CD4-positive, alpha-beta T cell (primary cell): Measurements from ENCODE around the gene PTPRN2. TPM values are rescaled to one million over a fixed set of nuclear protein-coding genes. Genes with fewer than 3 reads are reported as not detected.

Experiments used
- ATAC-seq: fragments of 200-7000 bp; cut with Tn5 transposase; one replicate; pipeline ENCODE4 v1.10.0; 2022; ENCODE audit warnings: mild to moderate bottlenecking; ENCODE audit not compliant: poor library complexity
- CTCF ChIA-PET: fragments of 350-600 bp; sonication (Branson Sonifier 250); formaldehyde crosslinking; loops from one replicate; lab custom pipeline; 2021; ENCODE audit warnings: antibody characterized with exemption, inconsistent platforms; lab: Charles Lee
- POLR2A ChIA-PET: fragments of 350-600 bp; sonication (Branson Sonifier 250); formaldehyde crosslinking; loops from one replicate; lab custom pipeline; 2021; ENCODE audit warnings: antibody characterized with exemption, inconsistent platforms; lab: Charles Lee
- DNase-seq, 14 experiments: peaks; one replicate each; pipeline ENCODE4 v3.0.0-alpha.2; 2013 to 2020; ENCODE audit warnings: mixed read lengths in 2 of 14
- H3K27ac ChIP-seq, 2 donors: one replicate each; pipeline versions ENCODE4 v1.5.1 to v1.7.0; 2013; ENCODE audit warnings: low read length in 2 of 2, low read depth in 1 of 2, mild to moderate bottlenecking in 1 of 2
- H3K27me3 ChIP-seq, 2 experiments: 1 replicate in 1 of 2; 2 replicates in 1 of 2; pipeline versions ENCODE4 v1.6.1 to v1.7.0; 2013; ENCODE audit warnings: low read length in 2 of 2, control low read depth in 1 of 2, mild to moderate bottlenecking in 1 of 2, moderate library complexity in 1 of 2; ENCODE audit not compliant: insufficient read depth in 2 of 2, control insufficient read depth in 1 of 2
- H3K36me3 ChIP-seq: one replicate; pipeline ENCODE4 v1.6.1; 2013; ENCODE audit warnings: low read length, control low read depth; ENCODE audit not compliant: insufficient read depth
- H3K4me1 ChIP-seq: one replicate; pipeline ENCODE4 v1.6.1; 2013; ENCODE audit warnings: low read length, control low read depth; ENCODE audit not compliant: insufficient read depth
- H3K4me3 ChIP-seq: one replicate; pipeline ENCODE4 v1.5.1; 2013; ENCODE audit warnings: mild to moderate bottlenecking, low read length, moderate library complexity
- H3K9me3 ChIP-seq, 2 experiments: 1 replicate in 1 of 2; 2 replicates in 1 of 2; pipeline versions ENCODE4 v1.6.1 to v1.7.0; 2013; ENCODE audit warnings: low read length in 2 of 2, mild to moderate bottlenecking in 2 of 2, control low read depth in 1 of 2, moderate library complexity in 1 of 2; ENCODE audit not compliant: control insufficient read depth in 1 of 2, insufficient read depth in 1 of 2
- H3K27ac Mint-ChIP-seq: one replicate; pipeline ENCODE4 v1.8.0; 2020; ENCODE audit warnings: mixed read lengths
- H3K27me3 Mint-ChIP-seq: one replicate; pipeline ENCODE4 v1.8.0; 2021; ENCODE audit warnings: mixed read lengths
- H3K36me3 Mint-ChIP-seq: one replicate; pipeline ENCODE4 v1.8.0; 2021; ENCODE audit warnings: low read depth, mixed read lengths
- H3K4me1 Mint-ChIP-seq: one replicate; pipeline ENCODE4 v1.8.0; 2021; ENCODE audit warnings: low read depth, mixed read lengths
- H3K4me3 Mint-ChIP-seq: one replicate; pipeline ENCODE4 v1.8.0; 2020; ENCODE audit warnings: mild to moderate bottlenecking, mixed read lengths
- H3K9me3 Mint-ChIP-seq: one replicate; pipeline ENCODE4 v1.8.0; 2020; ENCODE audit warnings: mixed read lengths
- intact Hi-C, 2 experiments: fragments of 100-400 bp; cut with DNase I in 1 of 2; cut with micrococcal nuclease in 1 of 2; formaldehyde crosslinking; loops; one replicate each; pipeline versions ENCODE4 v1.15.1 to v1.9.0; 2023 to 2025; cut with DNase I, micrococcal nuclease
- total RNA-seq, 174 experiments: library from RNA in 2 of 174; stranded (reverse) in 2 of 174; gene quantifications; one replicate each; pipeline ENCODE4 v1.2.3 and lab custom pipeline; 2021 to 2026
- TF ChIP-seq, protein P1 (sequence below): fragments of 200-600 bp; IDR thresholded peaks from one replicate; pipeline ENCODE4 v1.8.0; 2022; ENCODE audit warnings: antibody characterized with exemption, mild to moderate bottlenecking

PTPRN2 gene
- total RNA-seq, 2 experiments from 2014 or later, result 0.34 to 0.44 TPM

DNA sequence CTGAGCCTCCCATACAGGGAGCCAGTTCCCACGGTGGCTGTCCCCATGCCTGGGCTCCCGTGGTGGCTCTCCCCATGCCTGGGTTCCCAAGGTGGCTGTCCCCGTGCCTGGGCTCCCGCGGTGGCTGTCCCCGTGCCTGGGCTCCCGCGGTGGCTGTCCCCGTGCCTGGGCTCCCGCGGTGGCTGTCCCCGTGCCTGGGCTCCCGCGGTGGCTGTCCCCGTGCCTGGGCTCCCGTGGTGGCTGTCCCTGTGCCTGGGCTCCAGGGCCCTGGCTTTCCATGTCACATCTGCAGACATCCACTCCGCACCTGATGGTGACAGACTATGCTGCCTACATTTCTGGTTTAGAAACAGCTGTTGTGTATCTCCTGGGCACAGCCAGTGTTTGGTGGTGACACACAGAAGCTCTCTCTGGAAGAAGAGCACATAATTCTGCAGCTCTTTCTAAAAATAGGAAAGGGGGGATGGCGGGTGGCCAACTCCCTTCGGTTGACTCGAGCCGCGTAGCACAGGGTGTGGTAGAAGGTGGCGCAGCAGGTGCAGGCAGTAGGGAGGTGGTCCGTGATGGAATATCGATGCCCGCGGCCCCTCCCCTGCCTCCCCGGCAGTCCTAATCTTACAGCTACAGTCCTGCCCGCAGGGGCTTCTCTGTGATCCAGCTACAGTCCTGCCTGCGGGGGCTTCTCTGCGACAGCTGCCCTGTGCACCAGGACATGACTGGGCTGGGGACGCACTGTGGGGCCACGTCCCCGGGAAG, 999.6 kb downstream of the PTPRN2 start:
- no peak overlapping the region for H3K4me3 Mint-ChIP-seq
- CTCF ChIA-PET, result no interaction called here
- Histone ChIP-seq H3K36me3 (no peaks in the 10 kb centered on the region), H3K27me3 (peaks cover 13 to 17% of the 10 kb centered on the region in 2 experiments), H3K27ac (no peak overlapping the region), H3K9me3 (peaks cover 0 to 16% of the 10 kb centered on the region in 2 experiments), H3K4me1 (peaks cover 11% of the 10 kb centered on the region), H3K4me3 (no peak overlapping the region)
- H3K4me1 Mint-ChIP-seq, result peaks cover 19% of the 10 kb centered on the region
- no peak for ATAC-seq
- H3K27me3 Mint-ChIP-seq, result peaks cover 33% of the 10 kb centered on the region
- no peak overlapping the region for H3K27ac Mint-ChIP-seq
- intact Hi-C loops, result no loop called here
- TF ChIP-seq, protein P1, sequence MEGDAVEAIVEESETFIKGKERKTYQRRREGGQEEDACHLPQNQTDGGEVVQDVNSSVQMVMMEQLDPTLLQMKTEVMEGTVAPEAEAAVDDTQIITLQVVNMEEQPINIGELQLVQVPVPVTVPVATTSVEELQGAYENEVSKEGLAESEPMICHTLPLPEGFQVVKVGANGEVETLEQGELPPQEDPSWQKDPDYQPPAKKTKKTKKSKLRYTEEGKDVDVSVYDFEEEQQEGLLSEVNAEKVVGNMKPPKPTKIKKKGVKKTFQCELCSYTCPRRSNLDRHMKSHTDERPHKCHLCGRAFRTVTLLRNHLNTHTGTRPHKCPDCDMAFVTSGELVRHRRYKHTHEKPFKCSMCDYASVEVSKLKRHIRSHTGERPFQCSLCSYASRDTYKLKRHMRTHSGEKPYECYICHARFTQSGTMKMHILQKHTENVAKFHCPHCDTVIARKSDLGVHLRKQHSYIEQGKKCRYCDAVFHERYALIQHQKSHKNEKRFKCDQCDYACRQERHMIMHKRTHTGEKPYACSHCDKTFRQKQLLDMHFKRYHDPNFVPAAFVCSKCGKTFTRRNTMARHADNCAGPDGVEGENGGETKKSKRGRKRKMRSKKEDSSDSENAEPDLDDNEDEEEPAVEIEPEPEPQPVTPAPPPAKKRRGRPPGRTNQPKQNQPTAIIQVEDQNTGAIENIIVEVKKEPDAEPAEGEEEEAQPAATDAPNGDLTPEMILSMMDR, result no peak
- H3K9me3 Mint-ChIP-seq, result no peaks in the 10 kb centered on the region
- no peak for DNase-seq
- POLR2A ChIA-PET, result no interaction called here
- H3K36me3 Mint-ChIP-seq, result no peaks in the 10 kb centered on the region

DNA sequence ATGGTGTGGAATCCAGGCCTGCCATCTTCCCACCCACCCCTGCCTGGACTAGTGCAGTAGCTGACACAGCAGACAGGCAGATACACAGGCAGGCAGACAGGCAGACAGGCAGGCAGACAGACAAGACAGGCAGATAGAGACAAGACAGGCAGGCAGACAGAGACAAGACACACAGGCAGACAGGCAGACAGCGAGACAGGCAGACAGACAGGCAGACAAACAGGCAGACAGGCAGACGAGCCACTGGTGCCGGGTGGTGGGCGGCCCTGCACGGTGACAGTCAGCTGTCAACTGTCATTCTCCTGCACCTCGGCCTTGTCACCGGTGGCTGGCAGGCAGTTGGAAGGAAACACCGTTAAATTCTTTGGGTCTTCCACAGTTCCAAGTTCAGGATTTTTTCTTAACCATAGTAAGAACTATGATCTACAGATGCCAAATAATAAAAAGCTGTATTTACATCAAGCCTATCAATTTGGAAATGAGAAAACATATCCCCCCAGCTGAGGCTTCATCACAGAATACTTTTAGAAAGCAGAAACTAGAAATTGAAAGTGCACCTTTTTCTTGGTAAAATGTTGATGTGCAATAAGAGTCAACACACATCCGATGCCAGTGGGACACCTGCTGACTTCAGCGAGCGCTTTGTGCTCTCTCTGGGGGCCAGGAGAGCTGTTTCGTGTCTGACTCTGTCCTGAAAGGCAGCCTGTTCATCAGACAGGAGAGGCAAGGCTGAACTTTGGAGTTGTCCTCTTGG, 1000.4 kb downstream of the PTPRN2 start:
- no peaks in the 10 kb centered on the region for H3K36me3 ChIP-seq
- peaks cover 11% of the 10 kb centered on the region for H3K4me1 ChIP-seq
- H3K9me3 ChIP-seq, result peaks cover 0 to 10% of the 10 kb centered on the region in 2 experiments
- Mint-ChIP-seq H3K27ac (no peak overlapping the region), H3K4me1 (peaks cover 19% of the 10 kb centered on the region), H3K4me3 (no peak overlapping the region), H3K27me3 (peaks cover 33% of the 10 kb centered on the region), H3K9me3 (no peaks in the 10 kb centered on the region), H3K36me3 (no peaks in the 10 kb centered on the region)
- no peak for DNase-seq
- H3K27ac ChIP-seq, result no peak overlapping the region
- ChIA-PET POLR2A (no interaction called here), CTCF (no interaction called here)
- intact Hi-C loops, result no loop called here
- H3K4me3 ChIP-seq, result no peak overlapping the region
- no peak for ATAC-seq
- peaks cover 13 to 17% of the 10 kb centered on the region in 2 experiments for H3K27me3 ChIP-seq
- TF ChIP-seq, protein P1, result no peak

DNA sequence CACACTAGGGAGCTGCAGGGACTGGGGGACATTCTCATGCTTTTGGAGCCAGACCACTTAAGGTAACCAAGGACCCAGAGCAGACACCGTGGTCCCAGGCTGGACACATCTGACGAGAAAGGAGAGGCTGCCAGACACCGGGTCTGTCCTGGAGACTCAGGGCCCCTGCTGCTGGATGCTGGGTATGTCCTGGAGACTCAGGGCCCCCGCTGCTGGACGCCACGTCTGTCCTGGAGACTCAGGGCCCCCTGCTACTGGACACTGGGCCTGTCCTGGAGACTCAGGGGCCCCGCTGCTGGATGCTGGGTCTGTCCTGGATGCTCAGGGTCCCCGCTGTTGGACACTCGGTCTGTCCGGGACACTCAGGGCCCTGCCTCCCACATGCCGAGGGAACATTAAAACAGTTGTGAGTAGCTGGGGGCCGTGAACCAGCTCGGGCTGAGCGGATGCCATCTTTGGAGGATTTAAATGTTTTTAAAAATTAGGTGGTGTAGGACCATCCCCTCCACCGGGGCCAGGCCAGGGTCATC, 1001.1 kb downstream of the PTPRN2 start:
- TF ChIP-seq, protein P1, result no peak
- CTCF ChIA-PET, result no interaction called here
- peaks cover 19% of the 10 kb centered on the region for H3K4me1 Mint-ChIP-seq

More for the DNA sequence above, 1001.1 kb downstream of the PTPRN2 start:
- Mint-ChIP-seq H3K36me3 (no peaks in the 10 kb centered on the region), H3K27me3 (peaks cover 26% of the 10 kb centered on the region), H3K4me3 (no peak overlapping the region), H3K27ac (no peak overlapping the region), H3K9me3 (no peaks in the 10 kb centered on the region)
- intact Hi-C loops, result no loop called here
- Histone ChIP-seq H3K27me3 (peaks cover 13 to 17% of the 10 kb centered on the region in 2 experiments), H3K36me3 (no peaks in the 10 kb centered on the region), H3K4me1 (peaks cover 11% of the 10 kb centered on the region), H3K9me3 (peaks cover 0 to 14% of the 10 kb centered on the region in 2 experiments), H3K4me3 (no peak overlapping the region), H3K27ac (no peak overlapping the region)
- no peak for ATAC-seq
- POLR2A ChIA-PET, result interaction anchor here (1.3 kb wide), 1 partner anchor 27 kb away, joined by 4 read pairs; no protein-coding TSS in a partner anchor
- no peak for DNase-seq
